Endothelial cell of umbilical vein (primary cell): Measurements from ENCODE around the gene NTSR1. TPM values are rescaled to one million over a fixed set of nuclear protein-coding genes. Genes with fewer than 3 reads are reported as not detected.

ENCODE experiments used
- BruUV-seq: library from RNA; stranded (reverse); fragments of 400-500 nt; replicated peaks from 2 replicates; lab custom pipeline; 2021; lab: Mats Ljungman, UMichigan
- CTCF ChIA-PET: fragments of 300-600, 350-600 bp; sonication (Branson Sonifier 250); formaldehyde crosslinking; loops from one replicate; lab custom pipeline; 2021; ENCODE audit warnings: antibody characterized with exemption, inconsistent platforms; lab: Charles Lee
- POLR2A ChIA-PET: fragments of 300-600, 350-600 bp; sonication (Branson Sonifier 250); formaldehyde crosslinking; loops from one replicate; lab custom pipeline; 2021; ENCODE audit warnings: antibody characterized with exemption, inconsistent platforms; lab: Charles Lee
- DNase-seq: peaks from one replicate; pipeline ENCODE4 v3.0.0-alpha.2; 2011; ENCODE audit warnings: low read depth, low spot score
- FAIRE-seq: peaks from 2 replicates; lab custom pipeline; 2011; peaks lifted over from hg19 to GRCh38; lab: Jason Lieb, UNC
- H2AFZ ChIP-seq: 2 replicates; pipeline ENCODE4 v1.6.0; 2012; ENCODE audit warnings: low read depth, low read length, control low read depth, inconsistent platforms
- H3K27ac ChIP-seq: 2 replicates; pipeline ENCODE4 v1.5.1; 2011; ENCODE audit warnings: low read depth, mild to moderate bottlenecking, control low read depth, low read length, moderate library complexity; ENCODE audit not compliant: insufficient read depth
- H3K27me3 ChIP-seq, 2 experiments: 2 replicates each; pipeline versions ENCODE4 v1.6.0 to v1.6.1; 2011; ENCODE audit warnings: low read length in 2 of 2, mixed read lengths in 1 of 2; ENCODE audit not compliant: control insufficient read depth in 2 of 2, insufficient read depth in 2 of 2
- H3K36me3 ChIP-seq, 2 experiments: 2 replicates in 1 of 2; 3 replicates in 1 of 2; pipeline ENCODE4 v1.5.1; 2011; ENCODE audit warnings: low read length in 2 of 2, mild to moderate bottlenecking in 1 of 2, moderate library complexity in 1 of 2; ENCODE audit not compliant: control insufficient read depth in 2 of 2, insufficient read depth in 2 of 2; ENCODE audit errors: extremely low read depth in 1 of 2
- H3K4me1 ChIP-seq: 3 replicates; pipeline ENCODE4 v1.5.1; 2011; ENCODE audit warnings: mild to moderate bottlenecking, low read length; ENCODE audit not compliant: control insufficient read depth, insufficient read depth; ENCODE audit errors: extremely low read depth
- H3K4me2 ChIP-seq: 2 replicates; pipeline ENCODE4 v1.6.1; 2011; ENCODE audit warnings: low read length, control low read depth, mixed read lengths; ENCODE audit not compliant: insufficient read depth
- H3K4me3 ChIP-seq, 3 experiments: fragments of 200-600 bp in 1 of 3; sonication (generic), shearing (Covaris generic) in 1 of 3; replicated peaks in 1 of 3; 2 replicates each; pipeline ENCODE4 v1.5.1; 2011 to 2016; ENCODE audit warnings: control low read depth in 3 of 3, low read length in 3 of 3, mild to moderate bottlenecking in 2 of 3, inconsistent platforms in 1 of 3, low read depth in 1 of 3, moderate library complexity in 1 of 3; ENCODE audit not compliant: insufficient read depth in 1 of 3
- H3K79me2 ChIP-seq: 2 replicates; pipeline ENCODE4 v1.6.0; 2012; ENCODE audit warnings: low read length, inconsistent platforms; ENCODE audit not compliant: control insufficient read depth, insufficient read depth
- H3K9ac ChIP-seq: replicated peaks from 2 replicates; pipeline ENCODE3; 2011; ENCODE audit warnings: low read length, control low read depth; ENCODE audit not compliant: insufficient read depth; ENCODE audit errors: extremely low read depth
- H3K9me1 ChIP-seq: replicated peaks from 3 replicates; pipeline ENCODE4 v1.6.0; 2011; ENCODE audit warnings: mild to moderate bottlenecking, low read length; ENCODE audit not compliant: control insufficient read depth, insufficient read depth; ENCODE audit errors: extremely low read depth
- H3K9me3 ChIP-seq: replicated peaks from 2 replicates; pipeline ENCODE4 v1.5.1; 2012; ENCODE audit warnings: low read length, inconsistent platforms; ENCODE audit not compliant: control insufficient read depth, insufficient read depth
- H4K20me1 ChIP-seq: replicated peaks from 2 replicates; pipeline ENCODE3; 2011; ENCODE audit warnings: mild to moderate bottlenecking, low read length; ENCODE audit not compliant: control insufficient read depth, insufficient read depth; ENCODE audit errors: extremely low read depth
- EZH2 ChIP-seq: IDR thresholded peaks from 2 replicates; pipeline ENCODE4 v1.6.1; 2012; ENCODE audit warnings: borderline replicate concordance, low read depth, mild to moderate bottlenecking, moderate library complexity, low read length, inconsistent platforms; ENCODE audit not compliant: severe bottlenecking
- FOS ChIP-seq: IDR thresholded peaks from 2 replicates; pipeline ENCODE4 v1.6.1; 2011; ENCODE audit warnings: mild to moderate bottlenecking, low read length, moderate library complexity, borderline replicate concordance; ENCODE audit not compliant: insufficient read depth
- GATA2 ChIP-seq: IDR thresholded peaks from 2 replicates; pipeline ENCODE4 v1.7.0; 2011; ENCODE audit warnings: low read depth, mild to moderate bottlenecking, moderate library complexity, mixed read lengths, low read length; ENCODE audit not compliant: insufficient read length, insufficient read depth
- JUN ChIP-seq: IDR thresholded peaks from 2 replicates; pipeline ENCODE4 v1.6.1; 2011; ENCODE audit warnings: borderline replicate concordance, low read depth; ENCODE audit not compliant: insufficient read length, insufficient read depth
- MAX ChIP-seq: IDR thresholded peaks from 2 replicates; pipeline ENCODE4 v1.6.1; 2011; ENCODE audit not compliant: insufficient read depth, insufficient read length
- MYC ChIP-seq: IDR thresholded peaks from one replicate; pipeline ENCODE4 v1.6.1; 2011; ENCODE audit warnings: mild to moderate bottlenecking, low read depth, low read length
- POLR2A ChIP-seq: IDR thresholded peaks from 2 replicates; pipeline ENCODE4 v1.6.1; 2012; ENCODE audit warnings: low read depth, mild to moderate bottlenecking, control low read depth, low read length
- POLR2AphosphoS5 ChIP-seq: IDR thresholded peaks from 2 replicates; pipeline ENCODE4 v1.6.1; 2012; ENCODE audit warnings: low read depth, mild to moderate bottlenecking, control low read depth, low read length, moderate library complexity; ENCODE audit not compliant: insufficient read depth
- dilution Hi-C: fragments of 300-500 bp; cut with MboI; formaldehyde crosslinking; loops from one replicate; pipeline ENCODE4 v1.15.0; 2019; ENCODE audit warnings: low sequenced_read_pairs; ENCODE audit not compliant: extremely low pct_ligation_motif_present
- intact Hi-C: fragments of 100-400 bp; cut with micrococcal nuclease; formaldehyde crosslinking; loops from one replicate; pipeline ENCODE4 v1.10.0; 2022
- polyA plus RNA-seq, 4 experiments: library from polyadenylated mRNA; depleted of rRNA in 3 of 4; stranded (reverse) in 3 of 4; unstranded in 1 of 4; fragments of >200 nt; gene quantifications; 2 replicates each; pipeline versions ENCODE4 v1.2.1 to v1.2.3, GENCODE V29; 2011 to 2012; ENCODE audit warnings: missing spikeins in 1 of 4
- total RNA-seq: library from RNA; stranded (reverse); gene quantifications from 2 replicates; pipeline ENCODE4 v1.2.3, GENCODE V29; 2021
- TF ChIP-seq, protein P1 (sequence below), 2 donors: IDR thresholded peaks; 1 replicate in 1 of 2; 2 replicates in 1 of 2; pipeline ENCODE4 v1.5.1; 2011; ENCODE audit warnings: low read length in 2 of 2, mild to moderate bottlenecking in 2 of 2, moderate library complexity in 2 of 2, control low read depth in 1 of 2, inconsistent platforms in 1 of 2, low read depth in 1 of 2; ENCODE audit not compliant: insufficient read depth in 1 of 2; ENCODE audit errors: extremely low read depth in 1 of 2

Gene NTSR1
- total and polyA plus RNA-seq, 2 donors (not counting 3 experiments of a cell fraction or from before 2014, with no cell fraction given), result 0.14 to 2.1 TPM

DNA sequence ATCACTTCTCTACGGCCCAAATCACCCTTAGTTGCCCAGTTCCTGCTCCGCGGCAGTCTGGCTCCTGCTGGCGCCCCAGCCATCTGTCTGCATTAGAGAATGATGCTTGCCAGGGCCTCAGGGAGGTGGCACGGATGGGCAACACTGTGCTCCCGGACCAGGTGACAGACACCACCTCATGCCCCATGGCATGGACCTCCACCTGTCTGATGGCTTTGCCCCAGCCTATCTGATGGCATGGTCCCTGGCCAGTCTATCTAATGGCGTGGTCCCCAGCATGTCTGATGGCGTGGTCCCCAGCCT, 68.8 kb downstream of the NTSR1 start:
- Histone ChIP-seq H3K79me2 (no peaks in the 10 kb centered on the region), H3K4me2 (no peak overlapping the region), H3K9ac (no peak overlapping the region), H3K27me3 (no peaks in the 10 kb centered on the region), H3K27ac (no peak overlapping the region), H2AFZ (no peak overlapping the region), H3K4me1 (peaks cover 10% of the 10 kb centered on the region), H3K4me3 (no peak overlapping the region), H3K36me3 (no peaks in the 10 kb centered on the region), H4K20me1 (no peaks in the 10 kb centered on the region), H3K9me1 (no peaks in the 10 kb centered on the region), H3K9me3 (no peaks in the 10 kb centered on the region)
- DNase-seq (no peak), FAIRE-seq (no peak)
- BruUV-seq, result no TSS peak
- TF ChIP-seq, protein P1, sequence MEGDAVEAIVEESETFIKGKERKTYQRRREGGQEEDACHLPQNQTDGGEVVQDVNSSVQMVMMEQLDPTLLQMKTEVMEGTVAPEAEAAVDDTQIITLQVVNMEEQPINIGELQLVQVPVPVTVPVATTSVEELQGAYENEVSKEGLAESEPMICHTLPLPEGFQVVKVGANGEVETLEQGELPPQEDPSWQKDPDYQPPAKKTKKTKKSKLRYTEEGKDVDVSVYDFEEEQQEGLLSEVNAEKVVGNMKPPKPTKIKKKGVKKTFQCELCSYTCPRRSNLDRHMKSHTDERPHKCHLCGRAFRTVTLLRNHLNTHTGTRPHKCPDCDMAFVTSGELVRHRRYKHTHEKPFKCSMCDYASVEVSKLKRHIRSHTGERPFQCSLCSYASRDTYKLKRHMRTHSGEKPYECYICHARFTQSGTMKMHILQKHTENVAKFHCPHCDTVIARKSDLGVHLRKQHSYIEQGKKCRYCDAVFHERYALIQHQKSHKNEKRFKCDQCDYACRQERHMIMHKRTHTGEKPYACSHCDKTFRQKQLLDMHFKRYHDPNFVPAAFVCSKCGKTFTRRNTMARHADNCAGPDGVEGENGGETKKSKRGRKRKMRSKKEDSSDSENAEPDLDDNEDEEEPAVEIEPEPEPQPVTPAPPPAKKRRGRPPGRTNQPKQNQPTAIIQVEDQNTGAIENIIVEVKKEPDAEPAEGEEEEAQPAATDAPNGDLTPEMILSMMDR (IDR thresholded peaks at IDR 0.05; ENCODE audit: extremely low read depth in 1 of 2, insufficient read depth in 1 of 2, low read depth in 1 of 2, low read length in 2 of 2), result no peak
- TF ChIP-seq MYC, result no peak
- TF ChIP-seq FOS, result no peak
- no peak for TF ChIP-seq JUN
- TF ChIP-seq GATA2, result no peak
- no peak for TF ChIP-seq POLR2AphosphoS5
- no peak for TF ChIP-seq POLR2A
- no peak for TF ChIP-seq MAX
- TF ChIP-seq EZH2, result no peak
- intact Hi-C loops (no loop called here), dilution Hi-C loops (no loop called here)
- CTCF ChIA-PET, result no interaction called here
- POLR2A ChIA-PET, result no interaction called here
